Measurements from ENCODE around the gene MKRN2. TPM values are rescaled to one million over a fixed set of nuclear protein-coding genes. Genes with fewer than 3 reads are reported as not detected.

The MKRN2 gene
- polyA plus RNA-seq, 1 experiment = 62.3 TPM

GRCh38 chr3:12586403-12586802 is 29.5 kb downstream of the MKRN2 start:
- Histone ChIP-seq H3K27ac (ENCODE audit: low read depth, low read length) (no peak overlapping the region), H3K27me3 (ENCODE audit: control insufficient read depth, insufficient read depth, low read length) (no peaks in the 10 kb centered on the region), H3K9me3 (ENCODE audit: control insufficient read depth, insufficient read depth, low read length) (no peaks in the 10 kb centered on the region), H3K4me3 (ENCODE audit: low read depth, low read length) (no peak overlapping the region)
- POLR2A ChIA-PET = interaction anchor here (0.7 kb wide), 1 partner anchor 8 kb away, joined by 4 read pairs; no protein-coding TSS in a partner anchor
- CTCF ChIA-PET = no interaction called here
- TF ChIP-seq, protein P1, sequence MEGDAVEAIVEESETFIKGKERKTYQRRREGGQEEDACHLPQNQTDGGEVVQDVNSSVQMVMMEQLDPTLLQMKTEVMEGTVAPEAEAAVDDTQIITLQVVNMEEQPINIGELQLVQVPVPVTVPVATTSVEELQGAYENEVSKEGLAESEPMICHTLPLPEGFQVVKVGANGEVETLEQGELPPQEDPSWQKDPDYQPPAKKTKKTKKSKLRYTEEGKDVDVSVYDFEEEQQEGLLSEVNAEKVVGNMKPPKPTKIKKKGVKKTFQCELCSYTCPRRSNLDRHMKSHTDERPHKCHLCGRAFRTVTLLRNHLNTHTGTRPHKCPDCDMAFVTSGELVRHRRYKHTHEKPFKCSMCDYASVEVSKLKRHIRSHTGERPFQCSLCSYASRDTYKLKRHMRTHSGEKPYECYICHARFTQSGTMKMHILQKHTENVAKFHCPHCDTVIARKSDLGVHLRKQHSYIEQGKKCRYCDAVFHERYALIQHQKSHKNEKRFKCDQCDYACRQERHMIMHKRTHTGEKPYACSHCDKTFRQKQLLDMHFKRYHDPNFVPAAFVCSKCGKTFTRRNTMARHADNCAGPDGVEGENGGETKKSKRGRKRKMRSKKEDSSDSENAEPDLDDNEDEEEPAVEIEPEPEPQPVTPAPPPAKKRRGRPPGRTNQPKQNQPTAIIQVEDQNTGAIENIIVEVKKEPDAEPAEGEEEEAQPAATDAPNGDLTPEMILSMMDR (IDR thresholded peaks at IDR 0.05; ENCODE audit: low read depth, low read length) = no peak
- DNase-seq (ENCODE audit: low read depth, low spot score) = no peak

- Histone ChIP-seq H3K9me3 (ENCODE audit: control insufficient read depth, insufficient read depth, low read length) (no peaks in the 10 kb centered on the region), H3K4me3 (ENCODE audit: low read depth, low read length) (no peak overlapping the region), H3K27ac (ENCODE audit: low read depth, low read length) (no peak overlapping the region), H3K27me3 (ENCODE audit: control insufficient read depth, insufficient read depth, low read length) (no peaks in the 10 kb centered on the region)
- TF ChIP-seq, protein P1 (IDR thresholded peaks at IDR 0.05; ENCODE audit: low read depth, low read length) = no peak
- ChIA-PET CTCF (interaction anchor here (0.6 to 1.3 kb wide), 5 partner anchors 109 to 453 kb away, joined by 3 to 5 read pairs (median 3); no protein-coding TSS in a partner anchor), POLR2A (interaction anchor here (0.7 kb wide), 1 partner anchor 141 kb away, joined by 13 read pairs; no protein-coding TSS in a partner anchor)
- DNase-seq (ENCODE audit: low read depth, low spot score) = no peak
These were observed 31.4 kb downstream of the MKRN2 start for GRCh38 chr3:12588039-12589009.

- no peak for DNase-seq (ENCODE audit: low read depth, low spot score)
- Histone ChIP-seq H3K27me3 (ENCODE audit: control insufficient read depth, insufficient read depth, low read length) (no peaks in the 10 kb centered on the region), H3K27ac (ENCODE audit: low read depth, low read length) (no peak overlapping the region), H3K4me3 (ENCODE audit: low read depth, low read length) (no peak overlapping the region), H3K9me3 (ENCODE audit: control insufficient read depth, insufficient read depth, low read length) (no peaks in the 10 kb centered on the region)
- ChIA-PET CTCF (interaction anchor here (0.7 kb wide), 2 partner anchors 12 to 67 kb away, joined by 3 read pairs; no protein-coding TSS in a partner anchor), POLR2A (interaction anchor here (0.7 kb wide), 2 partner anchors 120 to 135 kb away, joined by 3 to 6 read pairs; no protein-coding TSS in a partner anchor)
- TF ChIP-seq, protein P1 (IDR thresholded peaks at IDR 0.05; ENCODE audit: low read depth, low read length) = no peak
These were observed 33.2 kb downstream of the MKRN2 start for GRCh38 chr3:12590096-12590495.

DNA sequence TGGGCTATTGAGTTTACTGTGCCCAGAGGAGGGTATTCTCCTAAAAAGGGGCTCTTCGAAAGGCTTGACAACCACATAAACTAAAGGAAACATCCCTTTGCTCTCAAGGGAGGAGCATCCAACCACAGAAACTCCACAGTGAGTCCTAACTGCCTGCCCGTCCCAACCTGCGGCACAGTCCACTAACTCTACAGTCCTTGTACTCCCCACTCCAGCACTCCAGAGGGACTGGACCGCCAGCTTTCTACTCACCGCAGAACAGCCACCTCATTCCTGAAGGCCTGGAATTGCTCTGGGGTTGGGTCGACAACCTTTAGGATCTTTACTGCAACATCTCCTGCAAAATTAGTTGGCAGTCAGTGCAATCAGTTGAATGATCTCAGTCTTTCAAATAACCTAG is 34.6 kb downstream of the MKRN2 start:
- Histone ChIP-seq H3K4me3 (ENCODE audit: low read depth, low read length) (no peak overlapping the region), H3K9me3 (ENCODE audit: control insufficient read depth, insufficient read depth, low read length) (no peaks in the 10 kb centered on the region), H3K27me3 (ENCODE audit: control insufficient read depth, insufficient read depth, low read length) (no peaks in the 10 kb centered on the region), H3K27ac (ENCODE audit: low read depth, low read length) (no peak overlapping the region)
- ChIA-PET CTCF (no interaction called here), POLR2A (no interaction called here)
- TF ChIP-seq, protein P1 (IDR thresholded peaks at IDR 0.05; ENCODE audit: low read depth, low read length) = no peak
- no peak for DNase-seq (ENCODE audit: low read depth, low spot score)
